WTC11 (cell line): ENCODE measurements around the gene C1QB. TPM values are rescaled to one million over a fixed set of nuclear protein-coding genes. Genes with fewer than 3 reads are reported as not detected.
A peak's percentile ranks its signal among the peaks of the same experiment; 100 is the strongest.

ENCODE experiments used
- ATAC-seq: fragments of 200-7000 bp; cut with Tn5 transposase; 2 replicates; pipeline ENCODE4 v1.10.0; 2021; ENCODE audit warnings: mild to moderate bottlenecking, moderate library complexity
- CTCF ChIA-PET: fragments of 300-600 bp; sonication (Branson Sonifier 250); formaldehyde crosslinking; loops from one replicate; lab custom pipeline; 2021; ENCODE audit warnings: antibody characterized with exemption; lab: Charles Lee
- POLR2A ChIA-PET: fragments of 350-600 bp; sonication (Branson Sonifier 250); formaldehyde crosslinking; loops from one replicate; lab custom pipeline; 2021; ENCODE audit warnings: antibody characterized with exemption; lab: Charles Lee
- DNase-seq: peaks from one replicate; pipeline ENCODE4 v3.0.0; 2021; ENCODE audit warnings: low spot score
- H3K27ac Mint-ChIP-seq: 2 replicates; pipeline ENCODE4 v1.8.0; 2021; ENCODE audit warnings: mixed read lengths
- H3K27me3 Mint-ChIP-seq: 2 replicates; pipeline ENCODE4 v1.8.0; 2021; ENCODE audit warnings: low read depth, mild to moderate bottlenecking, moderate library complexity, mixed read lengths
- H3K36me3 Mint-ChIP-seq: 2 replicates; pipeline ENCODE4 v1.8.0; 2021; ENCODE audit warnings: mixed read lengths
- H3K4me1 Mint-ChIP-seq: 2 replicates; pipeline ENCODE4 v1.8.0; 2022; ENCODE audit warnings: mixed read lengths
- H3K4me3 Mint-ChIP-seq: 2 replicates; pipeline ENCODE4 v1.8.0; 2021; ENCODE audit warnings: mild to moderate bottlenecking, moderate library complexity, mixed read lengths
- H3K9me3 Mint-ChIP-seq: 2 replicates; pipeline ENCODE4 v1.8.0; 2021; ENCODE audit warnings: mixed read lengths
- CREM ChIP-seq: sonication (generic); formaldehyde crosslinking; IDR thresholded peaks from 2 replicates; pipeline ENCODE4 v1.8.1; 2022; ENCODE audit warnings: mild to moderate bottlenecking, missing genetic modification reagents, moderate library complexity
- E2F1 ChIP-seq: sonication (generic); formaldehyde crosslinking; IDR thresholded peaks from 2 replicates; pipeline ENCODE4 v1.8.0; 2022; ENCODE audit warnings: mild to moderate bottlenecking, missing genetic modification reagents
- EMX1 ChIP-seq: fragments of 250-450 bp; sonication (Bioruptor Pico); IDR thresholded peaks from 2 replicates; pipeline ENCODE4 v1.8.0; 2021; ENCODE audit warnings: mild to moderate bottlenecking
- ERG ChIP-seq: fragments of 250-450 bp; sonication (Bioruptor Pico); IDR thresholded peaks from 2 replicates; pipeline ENCODE4 v1.8.0; 2021; ENCODE audit warnings: mild to moderate bottlenecking
- FOXJ3 ChIP-seq: sonication (generic); formaldehyde crosslinking; IDR thresholded peaks from 2 replicates; pipeline ENCODE4 v1.9.0; 2021; ENCODE audit warnings: missing genetic modification reagents, mild to moderate bottlenecking, borderline replicate concordance
- KAT7 ChIP-seq: sonication (generic); formaldehyde crosslinking; IDR thresholded peaks from 2 replicates; pipeline ENCODE4 v1.8.1; 2023; ENCODE audit warnings: missing genetic modification reagents, mild to moderate bottlenecking, borderline replicate concordance
- MXD4 ChIP-seq: fragments of 250-450 bp; sonication (Bioruptor Pico); IDR thresholded peaks from 2 replicates; pipeline ENCODE4 v1.8.0; 2021; ENCODE audit warnings: mild to moderate bottlenecking, moderate library complexity, borderline replicate concordance
- NFYB ChIP-seq: sonication (generic); formaldehyde crosslinking; conservative IDR thresholded peaks from 2 replicates; pipeline ENCODE4 v1.8.0; 2022; ENCODE audit warnings: low read depth, missing genetic modification reagents
- PREB ChIP-seq: sonication (generic); formaldehyde crosslinking; IDR thresholded peaks from 2 replicates; pipeline ENCODE4 v1.8.1; 2022; ENCODE audit warnings: mild to moderate bottlenecking, missing genetic modification reagents, moderate library complexity, borderline replicate concordance
- SMAD3 ChIP-seq: sonication (generic); formaldehyde crosslinking; IDR thresholded peaks from 2 replicates; pipeline ENCODE4 v1.8.0; 2022; ENCODE audit warnings: missing genetic modification reagents, mild to moderate bottlenecking, borderline replicate concordance
- SP1 ChIP-seq: sonication (generic); formaldehyde crosslinking; conservative IDR thresholded peaks from 2 replicates; pipeline ENCODE4 v1.8.1; 2022; ENCODE audit warnings: missing genetic modification reagents
- USF1 ChIP-seq: sonication (generic); formaldehyde crosslinking; IDR thresholded peaks from 2 replicates; pipeline ENCODE4 v1.8.0; 2022; ENCODE audit warnings: mild to moderate bottlenecking, missing genetic modification reagents
- ZBTB21 ChIP-seq: sonication (generic); formaldehyde crosslinking; IDR thresholded peaks from 2 replicates; pipeline ENCODE4 v1.8.1; 2023; ENCODE audit warnings: mild to moderate bottlenecking, missing genetic modification reagents, borderline replicate concordance
- ZBTB43 ChIP-seq: sonication (generic); formaldehyde crosslinking; IDR thresholded peaks from 2 replicates; pipeline ENCODE4 v1.8.1; 2023; ENCODE audit warnings: mild to moderate bottlenecking, missing genetic modification reagents
- ZMAT4 ChIP-seq: fragments of 250-450 bp; sonication (Bioruptor Pico); IDR thresholded peaks from 2 replicates; pipeline ENCODE4 v1.9.0; 2021; ENCODE audit warnings: mild to moderate bottlenecking
- ZNF121 ChIP-seq: sonication (generic); formaldehyde crosslinking; IDR thresholded peaks from 2 replicates; pipeline ENCODE4 v1.8.0; 2023; ENCODE audit warnings: missing genetic modification reagents
- ZNF232 ChIP-seq: sonication (generic); formaldehyde crosslinking; IDR thresholded peaks from 2 replicates; pipeline ENCODE4 v1.8.0; 2022; ENCODE audit warnings: mild to moderate bottlenecking, missing genetic modification reagents
- ZNF396 ChIP-seq: fragments of 250-450 bp; sonication (Bioruptor Pico); IDR thresholded peaks from 2 replicates; pipeline ENCODE4 v1.8.0; 2021; ENCODE audit warnings: mild to moderate bottlenecking, moderate library complexity, borderline replicate concordance
- ZNF423 ChIP-seq: fragments of 250-450 bp; sonication (Bioruptor Pico); IDR thresholded peaks from 2 replicates; pipeline ENCODE4 v2.1.2; 2022; ENCODE audit warnings: mild to moderate bottlenecking, moderate library complexity
- total RNA-seq: library from RNA; stranded (reverse); gene quantifications from 3 replicates; pipeline ENCODE4 v1.2.3, GENCODE V29; 2021

Gene C1QB
- total RNA-seq, 1 experiment from 2014 or later, result 0.61 TPM

GRCh38 chr1:22661880-22662279, 8.8 kb downstream of the C1QB start:
- ChIA-PET POLR2A (no interaction called here), CTCF (interaction anchor here (0.6 to 2.8 kb wide), 9 partner anchors 12 to 303 kb away, joined by 3 to 16 read pairs (median 7); no protein-coding TSS in a partner anchor)
- Mint-ChIP-seq H3K27me3 (no peaks in the 10 kb centered on the region; the same call in 1 of the 2 replicates), H3K4me1 (no peaks in the 10 kb centered on the region; the same call in 1 of the 2 replicates), H3K9me3 (no peaks in the 10 kb centered on the region), H3K4me3 (peak overlapping the region; percentile 47; the same call in 1 of the 2 replicates), H3K36me3 (no peaks in the 10 kb centered on the region), H3K27ac (peak overlapping the region; percentile 13; the same call in 1 of the 2 replicates)
- ATAC-seq, result no peak
- no peak for DNase-seq
- TF ChIP-seq PREB (CRISPR knock-in tag), result no peak
- TF ChIP-seq ZMAT4 (CRISPR knock-in tag), result no peak
- TF ChIP-seq CREM, result no peak
- no peak for TF ChIP-seq ZNF121 (CRISPR knock-in tag)
- no peak for TF ChIP-seq ERG
- no peak for TF ChIP-seq FOXJ3

- CTCF ChIA-PET, result interaction anchor here (0.6 to 2.8 kb wide), 9 partner anchors 12 to 302 kb away, joined by 3 to 16 read pairs (median 7); no protein-coding TSS in a partner anchor
- Mint-ChIP-seq H3K27me3 (no peaks in the 10 kb centered on the region; the same call in 1 of the 2 replicates), H3K36me3 (no peaks in the 10 kb centered on the region), H3K9me3 (no peaks in the 10 kb centered on the region), H3K4me1 (no peaks in the 10 kb centered on the region; the same call in 1 of the 2 replicates), H3K4me3 (peak overlapping the region; percentile 47), H3K27ac (peak overlapping the region; percentile 13; the same call in 1 of the 2 replicates)
- POLR2A ChIA-PET, result no interaction called here
- no peak for TF ChIP-seq ZBTB21 (CRISPR knock-in tag)
- no peak for TF ChIP-seq KAT7 (CRISPR knock-in tag)
- peak; percentile 82 for TF ChIP-seq NFYB (CRISPR knock-in tag)
- TF ChIP-seq SP1 (CRISPR knock-in tag), result peak; percentile 35; the same call in 1 of the 2 replicates
- no peak for TF ChIP-seq EMX1 (CRISPR knock-in tag)
- TF ChIP-seq ZNF121 (CRISPR knock-in tag), result peak; percentile 80
- no peak for TF ChIP-seq ZBTB43 (CRISPR knock-in tag)
- DNase-seq, result peak; percentile 62
- ATAC-seq, result peak; percentile 99
These were observed 9.3 kb downstream of the C1QB start for GRCh38 chr1:22662318-22662717.

GRCh38 chr1:22662986-22663408, 10.0 kb downstream of the C1QB start:
- no peak overlapping the region for H3K27ac Mint-ChIP-seq
- ChIA-PET CTCF (interaction anchor here (0.6 to 2.8 kb wide), 10 partner anchors 11 to 383 kb away, joined by 3 to 16 read pairs (median 6); no protein-coding TSS in a partner anchor), POLR2A (no interaction called here)
- DNase-seq, result no peak
- TF ChIP-seq SMAD3 (CRISPR knock-in tag) (no peak), ZNF232 (CRISPR knock-in tag) (no peak), SP1 (CRISPR knock-in tag) (no peak), USF1 (CRISPR knock-in tag) (no peak), ZNF121 (CRISPR knock-in tag) (no peak), MXD4 (CRISPR knock-in tag) (no peak), ZNF423 (no peak), ZNF396 (no peak), E2F1 (CRISPR knock-in tag) (no peak)
- TF ChIP-seq, all 79 proteins: peak for 0
- H3K9me3 Mint-ChIP-seq, result no peaks in the 10 kb centered on the region
- ATAC-seq, result no peak
- no peaks in the 10 kb centered on the region for H3K36me3 Mint-ChIP-seq
- no peak overlapping the region for H3K4me3 Mint-ChIP-seq
- no peaks in the 10 kb centered on the region; the same call in 1 of the 2 replicates for H3K4me1 Mint-ChIP-seq
- H3K27me3 Mint-ChIP-seq, result no peaks in the 10 kb centered on the region; the same call in 1 of the 2 replicates
